Dendritic cell treated with granulocyte-macrophage colony-stimulating factor and Interleukin-4, amounts not matched to agents 40 ng/mL and 50 ng/mL, for 4 days (primary cell): ENCODE data around the gene NFIX.

Experiments used
- H3K27ac Mint-ChIP-seq: one replicate; pipeline ENCODE4 v1.8.0; 2022; ENCODE audit warnings: mild to moderate bottlenecking, mixed read lengths
- H3K27me3 Mint-ChIP-seq: one replicate; pipeline ENCODE4 v1.8.0; 2022; ENCODE audit warnings: mild to moderate bottlenecking, mixed read lengths
- H3K36me3 Mint-ChIP-seq: one replicate; pipeline ENCODE4 v1.8.0; 2022; ENCODE audit warnings: low read depth, mixed read lengths
- H3K4me1 Mint-ChIP-seq: one replicate; pipeline ENCODE4 v1.8.0; 2022; ENCODE audit warnings: low read depth, mixed read lengths
- H3K4me3 Mint-ChIP-seq: one replicate; pipeline ENCODE4 v1.8.0; 2022; ENCODE audit warnings: mild to moderate bottlenecking, moderate library complexity, mixed read lengths
- H3K9me3 Mint-ChIP-seq: one replicate; pipeline ENCODE4 v1.8.0; 2022; ENCODE audit warnings: mixed read lengths
- intact Hi-C: fragments of 100-400 bp; cut with micrococcal nuclease; formaldehyde crosslinking; loops from one replicate; pipeline ENCODE4 v1.15.0; 2022

NFIX gene

GRCh38 chr19:13102666-13103580 lies 107.6 kb downstream of the NFIX start, which contains the start of gene LYL1:
Gene LYL1, minus strand, starts transcription at chr19:13102858. Its CDS starts 1,687 bp downstream, at chr19:13101171.
- Mint-ChIP-seq H3K27ac (peak within 1 kb of the TSS; percentile 98), H3K27me3 (no peaks in the 10 kb centered on the region), H3K36me3 (peaks cover 73% of the 10 kb centered on the region), H3K4me3 (peak within 1 kb of the TSS; percentile 92), H3K9me3 (no peaks in the 10 kb centered on the region), H3K4me1 (peaks cover 68% of the 10 kb centered on the region)
- intact Hi-C loops, result loop anchor here (1.0 to 5.0 kb wide), 2 partner anchors 9 to 49 kb away; partner anchors contain the start of genes IER2 and STX10

GRCh38 chr19:13103581-13104359 lies 108.5 kb downstream of the NFIX start:
- intact Hi-C loops, result loop anchor here (1.0 to 5.0 kb wide), 3 partner anchors 9 to 49 kb away; partner anchors contain the start of genes IER2, STX10 and TRMT1

GRCh38 chr19:13104360-13104847 lies 109.1 kb downstream of the NFIX start:
- H3K4me1 Mint-ChIP-seq, result peaks cover 54% of the 10 kb centered on the region
- peak overlapping the region; percentile 88 for H3K4me3 Mint-ChIP-seq
- H3K9me3 Mint-ChIP-seq, result no peaks in the 10 kb centered on the region
- no peaks in the 10 kb centered on the region for H3K27me3 Mint-ChIP-seq
- H3K36me3 Mint-ChIP-seq, result peaks cover 66% of the 10 kb centered on the region
- intact Hi-C loops, result loop anchor here (1.0 to 5.0 kb wide), 2 partner anchors 12 to 48 kb away; partner anchors contain the start of genes IER2, STX10 and TRMT1
- peak overlapping the region; percentile 98 for H3K27ac Mint-ChIP-seq

More at GRCh38 chr19:13103581-13104359, 108.5 kb downstream of the NFIX start:
- Mint-ChIP-seq H3K4me3 (peak overlapping the region; percentile 92), H3K36me3 (peaks cover 67% of the 10 kb centered on the region), H3K9me3 (no peaks in the 10 kb centered on the region), H3K27ac (peak overlapping the region; percentile 98), H3K27me3 (no peaks in the 10 kb centered on the region), H3K4me1 (peaks cover 59% of the 10 kb centered on the region)

GRCh38 chr19:13104848-13105711 lies 109.8 kb downstream of the NFIX start:
- intact Hi-C loops, result loop anchor here (1.0 to 5.0 kb wide), 2 partner anchors 11 to 47 kb away; partner anchors contain the start of genes IER2, STX10 and TRMT1
- H3K36me3 Mint-ChIP-seq, result peaks cover 66% of the 10 kb centered on the region
- no peaks in the 10 kb centered on the region for H3K27me3 Mint-ChIP-seq
- peak overlapping the region; percentile 98 for H3K27ac Mint-ChIP-seq
- peaks cover 48% of the 10 kb centered on the region for H3K4me1 Mint-ChIP-seq
- H3K9me3 Mint-ChIP-seq, result no peaks in the 10 kb centered on the region
- H3K4me3 Mint-ChIP-seq, result peak overlapping the region; percentile 88

- intact Hi-C loops, result no loop called here
- H3K9me3 Mint-ChIP-seq, result no peaks in the 10 kb centered on the region
- H3K4me1 Mint-ChIP-seq, result peaks cover 15% of the 10 kb centered on the region
- H3K27me3 Mint-ChIP-seq, result no peaks in the 10 kb centered on the region
- peaks cover 69% of the 10 kb centered on the region for H3K36me3 Mint-ChIP-seq
- no peak overlapping the region for H3K4me3 Mint-ChIP-seq
- no peak overlapping the region for H3K27ac Mint-ChIP-seq
Observed at GRCh38 chr19:13109361-13110098, 114.3 kb downstream of the NFIX start.

GRCh38 chr19:13110099-13110610 lies 114.9 kb downstream of the NFIX start:
- no peak overlapping the region for H3K27ac Mint-ChIP-seq
- H3K4me3 Mint-ChIP-seq, result no peak overlapping the region
- peaks cover 64% of the 10 kb centered on the region for H3K36me3 Mint-ChIP-seq
- H3K4me1 Mint-ChIP-seq, result peaks cover 12% of the 10 kb centered on the region
- no peaks in the 10 kb centered on the region for H3K9me3 Mint-ChIP-seq
- H3K27me3 Mint-ChIP-seq, result no peaks in the 10 kb centered on the region
- intact Hi-C loops, result no loop called here

GRCh38 chr19:13112555-13112954 lies 117.3 kb downstream of the NFIX start:
- H3K27me3 Mint-ChIP-seq, result no peaks in the 10 kb centered on the region
- no peak overlapping the region for H3K27ac Mint-ChIP-seq
- intact Hi-C loops, result no loop called here
- H3K4me1 Mint-ChIP-seq, result peaks cover 23% of the 10 kb centered on the region
- H3K36me3 Mint-ChIP-seq, result peaks cover 66% of the 10 kb centered on the region
- H3K4me3 Mint-ChIP-seq, result no peak overlapping the region
- no peaks in the 10 kb centered on the region for H3K9me3 Mint-ChIP-seq

GRCh38 chr19:13115936-13116281 lies 120.6 kb downstream of the NFIX start:
- H3K9me3 Mint-ChIP-seq, result no peaks in the 10 kb centered on the region
- H3K4me1 Mint-ChIP-seq, result peaks cover 48% of the 10 kb centered on the region
- H3K36me3 Mint-ChIP-seq, result peaks cover 55% of the 10 kb centered on the region
- H3K27me3 Mint-ChIP-seq, result no peaks in the 10 kb centered on the region
- peak overlapping the region; percentile 89 for H3K4me3 Mint-ChIP-seq
- peak overlapping the region; percentile 83 for H3K27ac Mint-ChIP-seq
- intact Hi-C loops, result loop anchor here (1.0 to 2.0 kb wide), 2 partner anchors 12 to 35 kb away; partner anchors contain the start of genes IER2 and STX10

- H3K27ac Mint-ChIP-seq, result peak within 1 kb of the TSS; percentile 83
- no peaks in the 10 kb centered on the region for H3K9me3 Mint-ChIP-seq
- peaks cover 55% of the 10 kb centered on the region for H3K4me1 Mint-ChIP-seq
- peaks cover 60% of the 10 kb centered on the region for H3K36me3 Mint-ChIP-seq
- intact Hi-C loops, result loop anchor here (1.0 to 2.0 kb wide), 2 partner anchors 12 to 34 kb away; partner anchors contain the start of genes IER2 and STX10
- peak within 1 kb of the TSS; percentile 89 for H3K4me3 Mint-ChIP-seq
- H3K27me3 Mint-ChIP-seq, result no peaks in the 10 kb centered on the region
Observed at GRCh38 chr19:13116282-13117175, 121.3 kb downstream of the NFIX start, which contains the start of gene TRMT1. Gene TRMT1, minus strand, starts transcription at chr19:13116740. Its CDS starts 341 bp downstream, at chr19:13116399.

- Mint-ChIP-seq H3K27ac (peak overlapping the region; percentile 83), H3K4me1 (peaks cover 62% of the 10 kb centered on the region), H3K9me3 (no peaks in the 10 kb centered on the region), H3K27me3 (no peaks in the 10 kb centered on the region), H3K4me3 (peak overlapping the region; percentile 89), H3K36me3 (peaks cover 60% of the 10 kb centered on the region)
- intact Hi-C loops, result loop anchor here (2.0 kb wide), 1 partner anchor 34 kb away; the partner anchor contains the start of genes IER2 and STX10
Observed at GRCh38 chr19:13117176-13117771, 122.0 kb downstream of the NFIX start.
